Stimulated activated CD8-positive, alpha-beta memory T cell treated with anti-CD3 and anti-CD28 coated beads, Interleukin-15, amount 100 ng/mL, for 48 hours (primary cell): ENCODE results near the gene OR4D10.
"Not testable (repeated sequence)": the region's sequence is repeated elsewhere in the genome, so short reads cannot be mapped to it uniquely, and the experiment has no call there.

Experiments used
- DNase-seq, 2 donors: peaks; one replicate each; pipeline ENCODE4 v3.0.0-alpha.2; 2020; ENCODE audit warnings: low read depth in 2 of 2

Gene OR4D10

DNA sequence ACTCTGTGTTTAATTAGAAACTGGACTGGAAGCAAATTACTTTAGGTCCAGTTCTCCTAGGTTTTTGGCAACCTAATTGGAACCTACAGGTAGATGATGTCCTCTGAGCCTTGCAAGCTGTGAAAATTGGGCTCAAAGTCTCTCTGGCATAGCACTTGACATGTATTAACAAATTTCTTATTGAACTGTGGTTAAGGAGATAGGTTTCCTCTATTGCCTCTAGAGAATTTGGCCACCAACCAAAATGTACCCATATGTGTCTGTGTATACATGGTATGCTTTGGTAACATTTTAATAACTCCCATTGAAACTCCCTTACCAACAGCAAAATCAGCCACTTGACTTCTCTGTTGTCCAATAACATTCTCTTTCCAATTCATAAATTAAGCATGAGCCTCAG, at the start of gene OR4D10:
Gene OR4D10 (plus strand): TSS at position 301 of the 400 bp plus-strand sequence. CDS start 4,115 bp downstream, outside the sequence.
- no peak for DNase-seq

DNA sequence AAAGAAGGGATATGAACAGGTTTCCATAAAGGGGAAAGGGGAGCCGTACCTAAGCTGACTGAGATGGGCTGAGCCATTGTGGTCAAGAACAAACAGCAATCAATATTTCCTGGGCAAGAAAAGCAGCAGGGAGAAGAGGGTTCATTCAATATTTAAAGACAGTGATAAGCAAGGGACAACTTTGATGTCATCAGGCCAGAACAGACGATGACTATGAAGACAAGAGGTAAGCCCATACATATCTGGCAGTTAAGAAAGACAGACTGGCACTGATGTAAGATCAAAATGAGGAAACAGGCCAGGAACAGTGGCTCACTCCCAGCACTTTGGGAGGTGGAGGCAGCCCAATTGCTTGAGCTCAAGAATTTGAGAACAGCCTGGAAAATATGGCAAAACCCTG, 49.3 kb upstream of the OR4D10 start:
- no peak for DNase-seq

DNA sequence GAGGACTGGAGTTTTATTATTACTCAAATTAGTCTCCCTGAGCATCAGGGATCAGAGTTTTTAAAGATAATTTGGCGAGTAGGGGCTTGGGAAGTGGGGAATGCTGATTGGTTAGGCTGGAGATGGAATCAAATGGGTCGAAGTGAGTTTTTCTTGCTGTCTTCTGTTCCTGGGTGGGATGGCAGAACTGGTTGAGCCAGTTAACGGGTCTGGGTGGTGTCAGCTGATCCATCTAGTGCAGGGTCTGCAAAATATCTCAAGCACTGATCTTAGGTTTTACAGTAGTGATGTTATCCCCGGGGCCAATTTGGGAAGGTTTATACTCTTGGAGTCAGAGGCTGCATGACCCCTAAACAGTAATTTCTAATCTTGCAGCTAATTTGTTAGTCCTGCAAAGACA, 48.0 kb upstream of the OR4D10 start:
- no peak for DNase-seq

DNA sequence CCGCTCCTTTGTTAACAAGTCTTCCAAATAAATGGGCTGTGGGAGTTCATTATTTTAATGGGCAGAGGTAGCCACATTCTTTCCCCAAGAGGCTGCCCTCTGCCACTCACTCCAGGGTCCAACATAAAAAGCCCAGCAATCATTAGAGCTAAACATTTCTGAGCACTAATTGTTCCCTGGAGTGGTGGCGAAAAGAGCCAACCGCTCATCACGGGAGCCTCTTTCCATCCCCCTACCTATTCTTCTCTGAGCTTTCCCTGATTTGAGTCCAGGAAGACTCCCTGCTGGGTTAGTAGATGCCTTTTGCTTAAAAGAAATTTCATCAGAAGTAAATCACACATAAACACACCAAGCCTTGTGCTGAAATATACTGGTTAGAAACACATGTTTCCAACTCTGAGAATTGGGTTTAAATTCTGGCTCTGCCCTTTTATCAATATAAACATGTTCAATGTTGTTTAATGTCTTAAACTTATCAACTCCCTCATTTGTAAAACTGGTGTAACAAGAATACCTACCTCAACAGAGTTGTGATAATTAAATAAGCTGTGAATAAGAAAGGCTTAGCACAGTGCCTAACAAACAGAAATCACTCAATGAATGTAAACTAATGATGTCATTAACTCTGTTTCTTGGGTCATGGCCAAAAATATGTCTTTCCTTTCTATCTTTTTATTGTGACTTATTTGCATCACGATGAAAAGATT, 46.6 kb upstream of the OR4D10 start, which contains the start of gene OR5A2:
Gene OR5A2 (minus strand): TSS at position 53 of the 707 bp plus-strand sequence. CDS start 3,460 bp downstream, outside the sequence.
- no peak for DNase-seq

DNA sequence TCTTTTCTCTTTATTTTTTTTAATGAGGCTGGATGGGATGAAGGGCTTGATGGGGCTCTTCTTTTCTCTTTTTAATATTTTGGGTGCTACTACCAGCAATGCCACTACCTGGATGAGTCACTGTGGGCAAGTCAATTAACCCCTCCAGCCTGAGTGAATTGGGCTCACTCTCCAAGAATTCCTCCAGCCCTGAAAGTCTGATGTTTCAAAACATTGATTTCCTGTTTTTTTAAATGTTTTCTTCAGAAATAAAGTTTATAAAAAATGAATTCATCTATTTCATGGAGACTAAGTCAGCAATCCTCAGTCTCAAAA, 46.1 kb upstream of the OR4D10 start:
- no peak for DNase-seq

DNA sequence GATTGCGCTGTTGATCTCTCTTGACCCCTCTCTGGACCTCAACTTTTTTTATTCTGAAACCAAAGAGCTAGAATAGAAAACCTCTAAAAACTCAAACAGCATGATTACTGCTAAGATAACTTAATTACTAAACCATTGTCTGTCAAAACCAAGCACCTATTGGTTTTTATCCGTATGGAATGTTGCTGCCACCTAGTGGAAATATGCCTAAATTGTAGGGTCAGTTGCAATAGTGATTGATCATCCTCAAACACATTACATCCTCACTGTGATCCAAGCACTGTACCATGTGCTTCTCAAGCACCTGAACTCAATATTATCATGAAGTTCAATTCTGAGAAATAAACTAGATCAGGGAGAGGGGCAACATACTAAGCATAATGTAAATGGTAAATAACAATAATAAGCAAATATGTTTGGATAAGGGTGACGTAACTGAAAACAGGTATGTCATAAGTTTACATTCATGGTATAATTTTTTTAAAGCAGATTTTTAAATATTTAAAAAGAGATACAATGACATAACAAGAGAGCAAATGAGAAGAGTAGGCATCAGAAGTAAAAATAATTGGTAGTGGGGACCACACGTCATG, 43.1 kb upstream of the OR4D10 start:
- DNase-seq = no peak

DNA sequence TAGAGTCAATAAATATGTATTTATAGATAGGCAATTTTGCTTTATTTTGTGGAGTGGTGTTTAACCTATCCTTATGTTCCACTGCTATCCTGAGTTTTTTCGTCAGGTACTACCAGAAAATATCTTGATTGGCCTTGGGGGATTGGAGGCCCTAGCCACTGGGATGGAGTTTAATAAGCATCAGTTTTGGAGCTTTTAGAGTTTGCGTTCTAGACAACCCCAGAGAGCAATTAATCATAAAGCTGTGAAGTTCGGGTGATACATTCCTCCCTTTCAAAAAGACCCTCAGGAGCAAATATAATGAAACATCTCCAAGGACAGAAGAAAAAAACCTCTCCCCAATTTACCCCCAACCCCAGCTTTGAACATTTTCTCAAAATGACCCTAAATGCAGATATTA, 36.9 kb upstream of the OR4D10 start, which contains the start of gene OR5A1:
Gene OR5A1 (plus strand): TSS at position 301 of the 400 bp plus-strand sequence. CDS start 6,700 bp downstream, outside the sequence.
- DNase-seq = no peak

DNA sequence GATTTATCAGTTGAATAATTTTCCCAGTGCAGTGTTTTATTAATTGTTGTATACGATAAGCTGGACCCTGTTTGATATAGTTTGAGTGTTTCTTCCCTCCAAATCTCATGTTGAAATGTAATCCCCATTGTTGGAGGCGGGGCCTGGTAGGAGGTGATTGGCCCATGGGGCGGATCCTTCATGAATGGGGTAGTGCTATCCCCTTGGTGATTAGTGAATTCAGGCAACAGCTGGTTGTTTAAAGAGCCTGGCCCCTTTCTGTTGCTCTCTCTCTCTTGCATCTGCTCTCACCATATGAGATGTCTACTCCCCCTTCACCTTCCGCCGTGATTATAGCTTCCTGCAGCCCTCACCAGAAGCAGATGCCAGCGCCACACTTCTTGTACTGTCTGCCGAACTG, 35.3 kb upstream of the OR4D10 start:
- DNase-seq = no peak

DNA sequence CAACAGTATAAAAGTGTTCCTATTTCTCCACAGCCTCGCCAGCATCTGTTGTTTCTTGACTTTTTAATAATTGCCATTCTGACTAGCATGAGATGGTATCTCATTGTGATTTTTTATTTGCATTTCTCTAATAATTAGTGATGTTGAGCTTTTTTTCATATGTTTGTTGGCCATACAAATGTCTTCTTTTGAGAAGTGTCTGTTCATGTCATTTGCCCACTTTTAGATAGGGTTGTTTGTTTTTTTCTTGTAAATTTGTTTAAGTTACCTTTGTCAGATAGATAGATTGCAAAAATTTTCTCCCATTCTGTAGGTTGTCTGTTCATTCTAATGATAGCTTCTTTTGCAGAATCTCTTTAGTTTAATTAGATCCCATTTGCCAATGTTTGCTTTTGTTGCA, 27.5 kb upstream of the OR4D10 start:
- not testable (repeated sequence) for DNase-seq

DNA sequence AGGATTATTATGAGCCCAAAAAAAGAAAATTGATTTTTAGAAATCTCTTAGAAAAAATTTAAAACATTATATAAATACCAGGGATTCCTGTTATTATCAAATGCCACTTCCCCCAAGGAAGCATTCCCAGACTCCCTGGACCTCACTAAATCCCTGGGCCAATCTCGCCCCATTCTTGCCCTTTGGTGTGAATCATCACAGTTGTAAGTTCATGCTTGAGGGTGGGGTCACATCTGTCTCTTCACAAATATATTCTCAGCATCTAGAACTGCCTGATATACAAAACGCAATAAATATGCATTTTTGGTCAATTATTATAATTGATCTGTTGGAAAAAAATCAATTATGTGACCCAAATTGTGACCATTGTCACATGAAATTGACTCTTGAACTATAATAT, 24.6 kb upstream of the OR4D10 start:
- DNase-seq = no peak

DNA sequence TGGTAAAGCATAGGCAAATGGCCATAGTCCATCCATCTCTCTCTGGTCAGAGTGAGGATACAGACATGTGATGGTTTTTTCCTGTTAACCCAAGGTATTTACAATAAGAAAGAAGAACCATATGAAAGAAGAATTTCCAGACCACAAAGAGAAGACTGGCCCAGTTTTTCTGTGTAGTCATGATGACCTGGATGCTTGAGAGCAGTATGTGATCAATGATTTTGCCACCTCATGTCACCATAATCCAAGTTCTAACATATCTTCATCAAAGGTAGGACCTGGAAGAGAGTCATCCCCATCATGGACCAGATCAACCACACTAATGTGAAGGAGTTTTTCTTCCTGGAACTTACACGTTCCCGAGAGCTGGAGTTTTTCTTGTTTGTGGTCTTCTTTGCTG, 16.5 kb upstream of the OR4D10 start, which contains the start of gene OR4D6:
Gene OR4D6 (plus strand): TSS at position 301 of the 400 bp plus-strand sequence. CDS start 0 bp downstream, at position 301.
- DNase-seq = no peak

DNA sequence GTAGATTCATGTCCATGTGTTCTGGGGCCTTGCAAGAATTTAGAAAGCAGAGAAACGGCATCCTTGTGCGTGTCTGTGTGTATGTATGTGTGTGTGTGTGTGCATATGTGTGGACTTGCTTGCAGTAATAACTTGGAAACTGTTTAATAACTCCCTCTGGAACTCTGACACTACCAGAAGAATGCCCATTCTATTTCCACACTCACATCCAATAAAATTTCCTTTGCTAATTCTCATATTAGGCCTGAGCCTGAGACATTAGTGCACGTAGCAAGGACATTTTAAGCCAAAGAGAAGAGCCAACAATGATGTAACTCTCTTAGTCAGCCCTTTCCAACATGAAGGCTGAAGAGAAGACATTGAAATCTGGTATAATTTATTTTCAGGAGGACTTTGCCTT, 13.2 kb upstream of the OR4D10 start:
- no peak for DNase-seq

DNA sequence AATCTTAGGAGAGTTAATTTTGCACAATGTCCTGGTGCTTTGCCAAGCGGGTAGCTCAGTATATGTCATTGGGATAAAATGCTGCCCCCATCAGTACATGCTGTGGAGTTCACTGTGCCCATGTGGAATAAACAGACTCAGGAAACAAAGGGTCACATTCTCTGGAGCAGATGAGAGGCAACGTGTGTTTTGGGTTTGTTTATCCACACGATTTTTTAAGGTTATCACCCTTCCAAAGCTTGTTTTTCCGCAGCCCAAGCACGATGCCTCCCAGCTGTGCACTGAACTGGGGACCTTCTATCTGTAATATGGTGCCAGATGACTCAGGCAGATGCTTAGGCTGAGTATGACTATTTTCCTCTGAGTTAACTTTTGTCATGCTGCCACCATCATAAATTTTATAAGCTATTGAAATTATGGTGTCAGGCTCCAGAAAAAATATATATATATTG, 9.9 kb upstream of the OR4D10 start:
- DNase-seq = no peak

DNA sequence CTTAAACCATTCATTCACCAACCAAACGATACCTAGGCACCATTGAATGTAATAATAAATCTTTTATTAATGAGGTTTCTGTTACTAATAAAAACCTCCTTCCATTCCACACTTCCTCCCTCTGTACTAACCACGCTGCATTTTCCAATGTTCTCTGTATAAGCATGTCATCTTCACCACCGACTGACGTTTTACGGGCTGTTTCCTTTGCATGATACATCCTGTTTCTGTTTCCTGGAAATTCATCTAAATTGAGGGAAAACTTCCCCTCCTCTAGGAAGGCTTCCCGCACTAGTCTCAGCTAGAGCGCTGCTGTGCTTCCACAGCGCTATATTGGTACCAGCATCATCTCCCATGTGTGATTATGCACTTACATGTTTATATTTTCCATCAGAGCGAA, 2.1 kb downstream of the OR4D10 start:
- DNase-seq = no peak

DNA sequence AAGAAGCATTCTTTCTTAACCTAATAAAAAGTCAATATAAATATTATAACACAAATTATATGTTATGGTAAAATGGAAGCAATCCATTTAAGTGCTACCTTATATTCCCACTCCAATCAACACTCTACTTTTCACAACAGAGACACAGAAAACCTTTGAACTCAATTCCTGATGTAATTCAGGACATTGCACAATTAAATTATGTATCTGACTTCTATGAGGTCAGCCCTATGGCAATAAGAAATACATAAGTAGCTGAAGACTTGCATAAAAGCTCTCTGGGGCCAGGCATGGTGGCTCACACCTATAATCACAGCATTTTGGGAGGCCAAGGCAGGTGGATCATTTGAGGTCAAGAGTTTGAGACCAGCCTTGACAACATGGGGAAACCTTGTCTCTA, 6.8 kb downstream of the OR4D10 start:
- DNase-seq = no peak

DNA sequence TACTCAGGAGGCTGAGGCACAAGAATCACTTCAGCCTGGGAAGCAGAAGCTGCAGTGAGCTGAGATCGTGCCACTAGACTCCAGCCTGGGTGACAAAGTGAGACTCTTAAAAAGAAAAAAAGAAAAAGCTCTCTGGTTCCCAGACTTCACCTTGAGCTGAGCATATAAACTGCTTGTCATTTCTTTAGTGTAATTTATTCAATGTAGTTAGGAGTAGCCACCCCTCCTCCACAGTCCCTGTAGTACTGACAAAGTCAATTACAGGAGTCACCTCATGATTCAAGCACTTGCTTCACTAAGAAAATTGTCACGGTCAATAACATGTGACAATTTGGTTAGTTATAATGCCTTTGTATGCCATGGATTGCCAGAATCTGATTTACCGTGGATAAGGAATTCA, 7.2 kb downstream of the OR4D10 start:
- no peak for DNase-seq

DNA sequence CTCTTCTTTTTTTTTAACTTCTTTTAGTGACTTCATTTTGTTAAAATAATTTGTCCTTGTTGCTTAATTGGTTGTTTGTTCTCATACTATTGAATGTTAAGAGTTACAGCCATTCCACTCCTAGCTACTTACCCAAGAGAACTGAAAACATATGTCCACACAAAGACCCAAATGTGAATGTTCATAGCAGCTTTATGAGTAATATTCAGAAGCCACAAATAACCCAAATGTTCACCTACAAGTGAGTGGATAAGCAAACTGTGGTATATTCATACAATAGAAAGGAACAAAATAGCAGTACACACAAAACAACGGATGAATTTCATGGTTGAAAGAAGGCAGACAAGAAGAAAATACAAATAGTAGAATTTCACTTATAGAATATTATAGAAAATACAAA, 28.8 kb downstream of the OR4D10 start:
- no peak for DNase-seq

DNA sequence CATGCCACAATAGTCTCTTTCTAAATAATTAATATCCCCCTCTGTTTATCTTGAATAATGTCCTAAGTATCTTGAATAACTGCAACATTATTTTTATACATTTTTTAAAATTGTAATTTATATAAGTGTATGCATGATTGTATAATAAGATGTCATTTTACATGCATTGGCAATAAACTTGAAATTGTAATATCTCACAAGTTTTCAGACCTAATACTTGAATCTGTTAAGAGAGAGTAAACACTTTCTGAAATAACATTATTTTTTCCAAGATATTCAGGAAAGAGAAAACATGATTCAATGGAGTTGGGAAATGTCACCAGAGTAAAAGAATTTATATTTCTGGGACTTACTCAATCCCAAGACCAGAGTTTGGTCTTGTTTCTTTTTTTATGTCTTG, 30.2 kb downstream of the OR4D10 start, which contains the start of gene OR4D11:
Gene OR4D11 (plus strand): TSS at position 301 of the 400 bp plus-strand sequence. CDS start 0 bp downstream, at position 301.
- DNase-seq = no peak

DNA sequence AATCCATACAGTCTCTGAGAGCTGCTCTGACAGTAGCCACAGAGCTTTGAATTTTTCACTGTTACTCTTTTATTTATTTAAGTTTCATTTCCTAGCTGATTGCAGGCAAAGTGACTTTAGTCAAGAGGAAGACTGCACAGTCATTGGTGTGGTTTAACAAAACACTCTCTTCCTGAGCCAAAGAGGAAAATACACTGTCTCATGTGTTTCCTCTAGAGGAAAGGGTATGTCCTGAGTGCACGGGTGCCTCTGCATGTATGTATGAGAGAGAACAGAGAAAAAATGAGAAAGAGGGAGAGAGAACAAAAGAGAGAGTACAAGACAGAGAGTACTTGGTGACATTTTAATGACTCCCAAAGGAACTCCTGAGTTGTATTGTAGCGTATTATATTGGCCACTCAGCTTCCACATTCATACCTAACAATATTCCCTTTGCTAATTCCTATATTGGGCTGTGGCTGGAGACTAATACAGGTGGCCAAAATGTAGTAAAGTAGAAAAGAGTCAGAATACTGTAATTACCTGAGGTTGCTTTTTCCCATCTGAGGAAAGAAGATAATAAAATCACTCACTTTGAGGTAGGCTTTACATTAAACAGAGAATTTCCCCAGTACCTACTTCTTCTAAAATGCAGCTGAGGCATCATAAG, 38.0 kb downstream of the OR4D10 start, which contains the start of gene OR4D9:
Gene OR4D9 (plus strand): TSS at position 599 of the 649 bp plus-strand sequence. CDS start 3,374 bp downstream, outside the sequence.
- DNase-seq = no peak

DNA sequence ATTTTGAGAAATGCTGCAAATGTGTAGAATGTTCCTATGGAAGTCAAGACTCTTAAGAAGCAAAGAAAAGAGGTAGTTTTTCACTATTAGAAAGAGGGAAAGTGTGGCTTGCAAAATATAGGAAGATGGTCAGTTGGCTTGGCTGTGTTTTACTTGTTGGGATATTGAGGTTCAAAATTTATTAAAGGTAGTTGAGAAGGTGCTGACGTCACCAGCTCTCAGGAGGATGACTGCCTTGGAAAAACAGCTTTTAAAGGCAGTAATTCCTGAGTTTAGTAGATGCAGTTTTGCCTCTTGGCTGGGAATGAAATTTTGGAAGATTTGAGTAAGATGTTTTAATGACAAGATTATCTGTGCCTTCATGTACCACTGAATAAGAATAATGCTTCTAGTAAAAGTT, 38.6 kb downstream of the OR4D10 start:
- no peak for DNase-seq

DNA sequence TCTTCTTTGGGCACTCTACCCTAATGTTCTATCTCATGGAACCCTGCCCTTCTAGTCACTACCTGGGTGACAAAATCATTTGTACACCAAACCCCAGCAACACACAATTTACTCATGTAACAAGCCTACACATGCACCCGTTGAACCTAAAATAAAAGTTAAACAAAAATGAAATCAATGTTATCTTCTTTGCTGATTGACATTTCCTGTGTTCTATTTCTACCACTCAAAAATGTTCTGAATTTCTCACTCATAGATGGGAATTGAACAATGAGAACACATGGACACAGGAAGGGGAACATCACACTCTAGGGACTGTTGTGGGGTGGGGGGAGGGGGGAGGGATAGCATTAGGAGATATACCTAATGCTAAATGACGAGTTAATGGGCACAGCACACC, 47.0 kb downstream of the OR4D10 start:
- not testable (repeated sequence) for DNase-seq

DNA sequence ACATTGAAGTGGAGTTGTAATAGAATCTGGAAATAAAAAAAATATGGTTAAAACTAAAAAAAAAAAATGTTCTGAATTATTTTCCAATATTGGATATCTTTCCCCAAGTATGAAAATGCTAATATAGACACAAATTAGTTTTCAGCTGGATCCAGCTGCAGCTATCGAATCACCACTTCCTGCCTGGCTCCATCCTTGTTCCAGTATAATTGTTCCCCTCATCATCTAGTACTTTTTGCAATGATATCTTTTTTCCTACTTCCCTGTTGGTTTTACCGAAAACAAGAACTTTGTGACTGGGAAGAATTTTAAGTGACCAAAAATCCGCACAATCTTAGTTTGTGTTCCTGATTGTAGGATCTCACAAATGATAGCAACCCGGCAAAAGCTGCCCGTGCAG, 47.6 kb downstream of the OR4D10 start:
- no peak for DNase-seq

DNA sequence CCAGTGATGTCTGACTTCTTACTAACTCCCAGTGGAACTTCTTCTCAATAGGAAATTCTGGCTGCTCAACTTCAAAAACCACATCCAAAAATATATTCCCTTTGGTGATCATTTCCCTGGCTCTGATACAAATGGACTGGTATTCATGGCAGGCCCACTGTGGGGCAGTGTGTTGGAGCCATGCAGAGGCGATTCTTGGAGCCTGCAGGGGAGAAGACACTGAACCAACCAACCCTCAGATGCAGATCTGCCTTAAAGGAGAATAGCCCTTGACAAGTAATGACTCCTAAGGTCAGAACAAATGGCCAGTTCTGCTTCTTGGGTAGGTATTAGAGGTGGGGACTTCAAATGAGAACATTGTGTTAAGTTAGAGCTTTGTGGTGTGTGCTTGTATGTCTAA, 50.4 kb downstream of the OR4D10 start:
- no peak for DNase-seq
